GM21526 (cell line): ENCODE data around the gene IQGAP2.
"Not testable (repeated sequence)": the region's sequence is repeated elsewhere in the genome, so short reads cannot be mapped to it uniquely, and the experiment has no call there.

Experiments used
- ATAC-seq: cut with Tn5 transposase; IDR thresholded peaks from one replicate; pipeline ENCODE4 v1.9.1; 2021; ENCODE audit warnings: moderate library complexity; ENCODE audit not compliant: unreplicated experiment, low FRiP score

The IQGAP2 gene

GRCh38 chr5:76592692-76593091, 189.6 kb downstream of the IQGAP2 start:
- ATAC-seq, result no peak

- ATAC-seq, result no peak
Measured at GRCh38 chr5:76594107-76594506, 191.0 kb downstream of the IQGAP2 start.

- ATAC-seq, result no peak
Measured at GRCh38 chr5:76595755-76596481, 192.8 kb downstream of the IQGAP2 start.

GRCh38 chr5:76598531-76598930, 195.4 kb downstream of the IQGAP2 start:
- no peak for ATAC-seq

GRCh38 chr5:76600716-76601115, 197.6 kb downstream of the IQGAP2 start:
- ATAC-seq, result no peak

- ATAC-seq, result no peak
Measured at GRCh38 chr5:76601470-76601869, 198.4 kb downstream of the IQGAP2 start.

GRCh38 chr5:76602094-76602726, 199.1 kb downstream of the IQGAP2 start:
- no peak for ATAC-seq

- not testable (repeated sequence) for ATAC-seq
Measured at GRCh38 chr5:76603991-76604390, 200.9 kb downstream of the IQGAP2 start.

- no peak for ATAC-seq
Measured at GRCh38 chr5:76604838-76605237, 201.8 kb downstream of the IQGAP2 start.

- ATAC-seq, result peak; percentile 27
Measured at GRCh38 chr5:76606701-76607100, 203.6 kb downstream of the IQGAP2 start.

GRCh38 chr5:76607353-76607871, 204.3 kb downstream of the IQGAP2 start:
- peak; percentile 39 for ATAC-seq

GRCh38 chr5:76608833-76609232, 205.7 kb downstream of the IQGAP2 start:
- ATAC-seq, result no peak

- no peak for ATAC-seq
Measured at GRCh38 chr5:76610196-76610595, 207.1 kb downstream of the IQGAP2 start.

- no peak for ATAC-seq
Measured at GRCh38 chr5:76612942-76613341, 209.9 kb downstream of the IQGAP2 start.

- ATAC-seq, result no peak
Measured at GRCh38 chr5:76615759-76616158, 212.7 kb downstream of the IQGAP2 start.

- no peak for ATAC-seq
Measured at GRCh38 chr5:76616206-76616605, 213.1 kb downstream of the IQGAP2 start.

GRCh38 chr5:76617229-76617628, 214.1 kb downstream of the IQGAP2 start:
- no peak for ATAC-seq

GRCh38 chr5:76617675-76618074, 214.6 kb downstream of the IQGAP2 start:
- no peak for ATAC-seq

GRCh38 chr5:76620166-76620565, 217.1 kb downstream of the IQGAP2 start:
- ATAC-seq, result no peak

- ATAC-seq, result no peak
Measured at GRCh38 chr5:76622076-76622475, 219.0 kb downstream of the IQGAP2 start.

GRCh38 chr5:76622973-76623596, 220.0 kb downstream of the IQGAP2 start, which contains the start of gene F2RL2:
Gene F2RL2 (minus strand): TSS chr5:76623403. CDS start chr5:76623230, 173 bp downstream.
- ATAC-seq, result no peak
